ENCODE results near the gene EBF4. TPM values are rescaled to one million over a fixed set of nuclear protein-coding genes. Genes with fewer than 3 reads are reported as not detected.

EBF4 gene
- total RNA-seq, 1 experiment from 2014 or later, result 4.8 TPM

DNA sequence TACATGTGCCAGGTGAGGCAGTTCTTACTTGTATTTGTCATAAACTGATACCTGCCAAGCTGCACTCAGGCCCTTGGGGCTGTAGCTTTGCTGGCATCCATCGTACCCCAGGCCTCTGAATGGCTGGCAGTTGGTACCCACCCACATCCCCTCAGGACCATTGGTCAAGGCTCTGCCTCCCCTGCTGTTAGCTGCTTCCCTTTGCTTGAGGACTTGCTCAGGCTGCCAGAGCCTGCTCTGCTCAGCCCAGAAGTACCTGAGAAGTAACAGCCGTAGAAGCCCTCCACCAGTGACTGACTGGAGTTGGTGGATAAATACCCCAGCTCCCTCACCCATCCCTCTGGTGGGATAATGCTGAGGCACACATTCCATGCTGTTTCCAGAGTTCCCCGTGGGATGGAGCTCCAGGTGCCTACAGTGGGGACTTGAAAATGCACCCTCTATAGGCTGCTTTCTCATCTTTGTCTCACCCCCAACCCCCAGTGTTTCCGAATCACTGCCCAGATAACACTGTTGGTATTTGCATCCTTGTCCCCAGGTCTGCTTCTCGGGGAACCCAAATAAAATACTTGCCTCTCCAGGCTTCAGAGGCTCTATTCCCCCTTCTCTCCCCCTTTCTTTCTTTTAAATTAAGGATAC is 7.3 kb downstream of the EBF4 start:
- no peak for DNase-seq (ENCODE audit: low spot score)

DNA sequence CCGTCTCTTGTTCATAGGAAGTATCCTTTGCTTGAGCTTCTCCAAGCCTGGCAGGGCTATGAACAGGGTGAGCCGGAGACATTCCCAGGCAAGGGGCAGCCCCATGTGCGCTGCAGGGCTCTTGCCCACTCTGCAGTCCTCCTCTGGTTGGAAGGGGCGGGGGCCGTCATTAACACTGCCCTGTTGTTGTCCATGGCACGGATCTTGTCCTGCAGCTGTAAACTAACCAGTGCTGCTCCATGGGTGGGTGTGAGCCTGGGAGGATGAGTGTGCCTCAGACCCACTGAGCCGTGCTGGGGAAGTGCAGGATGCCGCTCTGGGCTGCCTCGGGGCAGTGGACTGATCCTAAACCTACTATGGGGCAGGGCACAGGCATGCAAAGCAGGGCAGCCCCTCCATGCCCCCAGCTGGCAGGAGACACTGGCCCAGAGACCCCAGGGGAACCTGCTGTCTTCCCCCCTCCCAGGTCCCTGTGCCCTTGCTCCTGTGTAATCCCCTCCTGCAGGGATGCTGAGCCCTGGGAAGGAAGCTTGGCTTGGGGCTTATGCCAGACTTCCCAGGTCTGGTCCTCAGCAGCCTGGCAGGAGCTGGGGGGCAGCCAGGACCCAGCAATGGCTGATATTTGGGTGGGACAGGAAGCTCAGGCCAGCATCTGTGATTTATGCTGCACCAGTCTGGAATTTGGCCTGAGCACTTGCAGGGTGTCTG is 8.5 kb downstream of the EBF4 start:
- DNase-seq (ENCODE audit: low spot score), result no peak

DNA sequence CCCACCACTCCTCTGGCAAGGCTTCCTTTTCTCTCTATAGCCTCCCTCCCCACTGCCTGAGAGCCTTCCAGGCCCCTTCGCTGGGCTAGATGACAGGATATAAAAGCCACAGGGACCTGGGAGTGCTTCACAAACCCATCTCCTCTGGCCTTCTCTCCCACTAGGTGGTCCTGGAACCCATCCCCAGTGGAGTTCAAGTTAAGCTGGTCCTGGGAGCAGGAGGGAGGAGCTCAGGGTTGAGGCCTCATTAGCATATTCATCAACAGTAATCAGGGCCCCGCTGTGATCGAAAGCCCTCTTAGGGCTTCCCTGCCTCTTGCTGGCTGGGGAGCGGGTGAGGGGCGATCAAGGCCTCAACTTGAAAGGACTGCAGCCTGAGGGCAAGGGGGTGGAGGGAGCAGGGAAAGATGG is 9.1 kb downstream of the EBF4 start:
- DNase-seq (ENCODE audit: low spot score), result no peak

DNA sequence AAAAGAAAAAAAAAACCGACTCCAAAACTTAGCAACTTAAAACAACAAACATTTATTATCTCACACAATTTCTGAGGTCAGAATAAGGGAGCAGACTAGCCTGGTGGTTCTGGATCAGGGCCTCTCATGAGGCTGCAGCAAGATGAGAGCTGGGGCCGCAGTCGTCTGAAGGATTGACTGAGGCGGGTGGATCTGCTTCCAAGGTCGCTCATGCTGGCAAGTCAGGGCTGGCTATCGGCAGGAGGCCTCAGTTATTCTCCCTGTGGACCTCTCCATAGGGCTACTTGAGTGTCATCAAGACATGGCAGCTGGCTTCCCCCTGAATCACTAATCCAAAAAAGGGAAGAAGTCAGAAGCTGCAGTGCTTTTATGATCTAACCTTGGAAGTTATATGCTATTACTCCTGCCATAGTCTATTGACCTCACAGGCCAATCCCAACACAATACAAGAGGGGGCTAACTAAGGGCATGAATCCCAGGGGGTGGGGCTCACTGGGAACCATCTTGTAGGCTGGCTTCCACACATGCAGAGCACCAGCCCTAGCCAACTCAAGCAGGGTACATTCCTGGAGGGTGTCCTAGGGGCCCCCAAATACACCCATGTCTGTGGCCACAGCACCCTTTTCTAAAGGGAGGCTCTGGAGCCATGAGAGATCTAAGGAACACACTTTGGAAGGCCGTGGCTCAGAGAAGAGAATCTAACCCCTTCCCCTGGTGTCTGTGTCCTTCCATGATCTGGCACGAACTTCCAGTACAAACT is 11.3 kb downstream of the EBF4 start:
- no peak for DNase-seq (ENCODE audit: low spot score)

DNA sequence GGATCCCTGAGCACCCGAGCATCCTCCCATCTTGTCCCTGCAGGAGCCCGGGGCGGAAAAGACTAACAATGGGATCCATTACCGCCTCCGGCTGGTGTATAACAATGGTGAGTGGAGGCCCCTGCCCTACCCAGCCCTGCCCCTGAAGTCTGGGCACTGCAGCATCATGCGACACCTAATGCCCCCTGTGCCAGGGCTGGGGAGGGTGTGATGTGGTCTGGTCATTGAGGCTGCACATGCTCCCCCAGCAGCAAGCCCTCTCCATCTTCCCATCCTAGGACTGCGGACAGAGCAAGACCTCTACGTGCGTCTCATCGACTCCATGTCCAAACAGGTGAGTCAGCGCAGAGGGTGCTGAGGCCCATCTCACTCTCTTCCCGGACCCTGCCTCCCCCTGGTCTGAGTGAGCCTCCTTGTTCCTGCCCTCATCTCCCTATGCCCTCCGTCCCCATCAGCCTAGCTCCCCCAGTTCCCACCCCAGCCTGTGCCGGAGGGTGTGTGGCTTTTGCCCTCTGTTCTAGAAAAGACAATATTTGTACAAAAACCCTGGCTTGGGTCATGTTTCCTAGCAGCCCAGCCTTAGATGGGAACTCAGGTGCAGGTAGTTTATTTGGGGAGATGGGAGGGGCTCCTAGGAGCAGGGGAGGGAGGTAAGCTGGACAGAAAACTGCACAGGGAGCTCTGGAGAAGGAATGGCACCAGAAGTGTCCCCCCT is 13.5 kb downstream of the EBF4 start:
- no peak for DNase-seq (ENCODE audit: low spot score)

DNA sequence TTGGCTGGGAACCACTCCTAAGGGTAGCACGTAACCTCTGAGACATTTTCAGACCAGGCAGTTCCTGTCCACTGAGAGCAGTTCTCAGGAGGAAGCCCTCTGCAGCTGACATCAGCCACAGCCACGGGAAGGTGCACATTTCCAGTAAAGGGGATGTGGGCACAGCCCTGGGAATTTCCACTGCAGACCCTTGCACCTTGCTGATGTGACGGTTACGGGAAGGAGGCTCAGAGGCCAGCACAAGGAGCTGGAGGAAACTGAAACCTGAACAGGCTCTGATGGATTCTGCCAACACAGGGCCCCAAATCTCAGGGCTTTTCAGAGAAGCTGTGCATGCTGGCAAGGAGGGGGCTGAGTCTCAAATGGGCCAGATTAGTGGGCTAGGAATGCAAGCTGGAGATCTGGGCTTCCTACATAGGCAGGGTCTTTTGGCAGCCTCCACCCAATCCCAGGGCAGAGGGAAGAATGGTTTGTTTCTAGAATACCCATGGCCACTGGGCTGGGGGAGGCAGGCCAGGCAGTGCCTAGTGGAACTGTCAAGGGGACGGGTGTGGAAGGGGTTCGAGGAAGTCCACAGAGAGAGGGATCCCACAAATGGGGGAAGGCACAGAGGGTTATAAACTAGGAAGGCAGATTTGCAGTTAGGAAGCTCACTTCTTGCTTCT is 14.2 kb downstream of the EBF4 start:
- no peak for DNase-seq (ENCODE audit: low spot score)

DNA sequence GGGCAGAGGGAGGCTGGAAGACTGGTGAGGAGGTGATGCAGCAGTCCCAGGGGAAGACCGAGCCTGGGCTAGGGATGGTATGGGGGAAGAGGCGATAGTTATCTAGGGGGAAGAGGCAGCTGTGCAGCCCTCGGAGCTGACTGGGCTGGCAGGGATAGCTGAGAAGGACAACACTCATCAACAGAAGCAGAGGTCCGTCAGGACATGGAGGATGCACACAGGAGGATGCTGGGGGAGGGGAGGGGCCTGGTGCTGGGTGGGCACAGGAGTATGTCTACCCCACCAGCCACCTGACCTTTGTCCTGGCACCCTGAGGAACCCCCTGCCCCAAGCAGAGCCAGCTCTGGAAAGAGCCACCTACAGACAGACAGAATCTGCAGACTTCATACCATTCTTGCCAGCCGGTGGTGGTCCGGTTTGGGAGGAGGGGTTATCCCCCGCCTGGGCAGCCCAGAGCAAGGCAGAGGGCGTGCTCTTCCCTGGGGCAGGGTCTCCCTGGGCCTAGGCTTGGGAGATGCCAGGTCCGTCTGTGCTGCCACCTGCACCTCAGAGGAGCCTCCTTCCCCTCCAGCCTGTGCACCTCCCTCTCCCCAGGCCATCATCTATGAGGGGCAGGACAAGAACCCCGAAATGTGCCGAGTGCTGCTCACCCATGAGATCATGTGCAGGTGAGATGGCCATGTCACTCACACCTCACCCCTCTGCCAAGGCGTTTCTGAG is 14.9 kb downstream of the EBF4 start:
- DNase-seq (ENCODE audit: low spot score), result no peak

DNA sequence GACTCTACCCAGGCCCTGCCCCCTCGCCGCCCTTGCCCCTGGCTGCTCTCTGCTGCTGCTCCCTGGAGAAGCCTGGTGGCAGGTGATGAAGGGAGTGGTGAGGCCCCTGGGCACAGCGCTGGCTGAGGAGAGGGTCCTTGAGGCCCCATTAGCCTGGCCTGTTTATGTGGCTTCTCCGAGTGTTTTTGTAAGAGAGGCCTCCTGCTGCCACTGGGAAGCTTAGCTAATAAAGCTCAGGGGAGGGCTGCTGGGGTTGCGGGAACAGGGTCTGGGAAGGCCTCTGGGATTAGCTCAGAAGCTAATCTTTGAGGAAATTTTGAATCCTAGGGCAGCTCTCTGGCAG is 15.5 kb downstream of the EBF4 start:
- no peak for DNase-seq (ENCODE audit: low spot score)

DNA sequence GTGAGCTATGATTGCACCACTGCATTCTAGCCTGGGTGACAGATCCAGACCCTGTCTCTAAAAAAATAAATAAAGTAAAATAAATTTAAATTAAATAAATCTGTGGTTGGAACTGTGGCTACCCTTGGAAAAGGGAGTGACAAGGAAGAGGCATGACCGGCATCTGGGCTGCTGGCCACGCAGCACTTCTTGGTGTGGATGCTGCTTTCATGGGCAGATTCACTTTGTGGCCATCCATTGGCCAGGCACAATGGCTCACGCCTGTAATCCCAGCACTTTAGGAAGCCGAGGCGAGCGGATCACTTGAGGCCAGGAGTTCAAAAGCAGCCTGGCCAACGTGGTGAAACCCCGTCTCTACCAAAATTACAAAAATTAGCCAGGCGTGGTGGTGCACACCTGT is 16.1 kb downstream of the EBF4 start:
- DNase-seq (ENCODE audit: low spot score), result no peak

DNA sequence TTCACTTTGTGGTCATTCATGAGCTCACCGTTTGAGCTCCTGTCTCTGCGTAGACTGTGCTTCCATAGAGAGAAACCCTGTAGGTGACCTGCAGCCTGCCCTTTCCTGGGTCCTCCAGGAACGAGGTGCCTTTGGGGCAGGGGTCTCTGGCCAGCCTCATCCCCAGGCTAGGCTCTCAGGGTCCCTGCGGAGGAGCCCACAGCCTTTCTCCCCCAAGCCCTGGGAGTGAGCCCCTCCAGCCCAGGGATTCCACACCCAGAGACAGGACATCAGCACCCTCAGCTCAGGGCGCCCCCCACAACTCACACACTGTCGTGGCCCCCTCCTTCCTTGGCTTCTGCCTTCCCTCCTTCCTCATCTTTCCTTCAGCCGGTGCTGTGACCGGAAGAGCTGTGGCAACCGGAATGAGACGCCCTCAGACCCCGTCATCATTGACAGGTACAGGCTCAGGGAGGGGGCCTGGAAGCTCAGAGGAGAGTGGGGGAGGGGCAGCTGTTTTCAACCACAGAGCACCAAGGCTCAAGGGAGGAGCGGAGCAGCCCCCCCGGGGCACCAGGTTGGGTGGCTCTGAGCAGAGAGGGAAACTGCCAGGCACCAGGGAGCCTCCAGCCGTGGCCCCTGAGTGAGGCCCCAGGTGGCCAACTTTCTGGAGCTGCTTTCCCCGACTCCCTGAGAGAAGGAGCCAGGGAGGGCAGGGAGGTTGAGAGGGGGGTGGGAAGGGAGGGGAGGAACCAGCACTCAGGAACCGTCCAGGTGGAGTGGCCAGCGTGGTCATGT is 16.8 kb downstream of the EBF4 start:
- DNase-seq (ENCODE audit: low spot score), result no peak

DNA sequence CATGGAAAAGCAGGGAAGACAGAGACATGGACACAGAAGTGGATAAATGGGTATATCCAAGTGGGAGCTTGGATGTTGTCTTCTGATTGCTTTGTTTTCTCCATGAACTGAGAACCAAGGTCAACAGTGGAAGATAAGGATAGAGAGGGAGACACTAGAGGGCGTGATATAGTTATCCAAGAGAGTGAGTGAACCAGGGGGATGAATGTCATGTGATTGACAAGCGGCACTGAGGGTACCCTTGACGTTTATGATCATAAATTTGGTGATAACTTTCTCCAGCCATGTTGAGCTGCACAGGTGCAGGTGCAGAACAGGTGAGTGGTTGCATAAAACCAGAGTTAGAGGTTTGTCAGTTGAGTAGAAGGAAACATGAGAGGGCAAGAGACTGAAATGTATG is 20.7 kb downstream of the EBF4 start:
- no peak for DNase-seq (ENCODE audit: low spot score)

DNA sequence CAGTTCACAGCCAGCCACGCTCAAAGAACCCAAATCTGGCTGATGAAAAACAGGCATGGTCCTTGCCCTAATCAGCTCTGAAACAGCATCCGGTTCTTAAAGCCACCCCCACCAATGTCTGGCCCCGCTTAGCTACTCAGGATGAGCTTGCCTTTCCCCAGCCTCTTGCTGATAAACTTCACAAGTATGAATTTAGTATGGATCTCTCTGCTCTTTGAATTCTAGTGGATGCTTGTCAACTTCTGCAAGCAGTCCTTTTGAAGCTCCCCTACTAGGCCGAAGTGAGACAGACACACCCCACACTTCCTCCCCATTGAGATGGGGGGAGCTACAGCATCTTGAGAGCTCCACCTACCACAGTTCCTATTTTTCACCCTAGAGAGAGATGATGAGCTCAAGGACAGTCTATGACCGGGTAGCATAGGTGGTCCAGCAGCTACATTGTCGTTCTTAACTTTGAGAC is 36.7 kb downstream of the EBF4 start:
- no peak for DNase-seq (ENCODE audit: low spot score)

DNA sequence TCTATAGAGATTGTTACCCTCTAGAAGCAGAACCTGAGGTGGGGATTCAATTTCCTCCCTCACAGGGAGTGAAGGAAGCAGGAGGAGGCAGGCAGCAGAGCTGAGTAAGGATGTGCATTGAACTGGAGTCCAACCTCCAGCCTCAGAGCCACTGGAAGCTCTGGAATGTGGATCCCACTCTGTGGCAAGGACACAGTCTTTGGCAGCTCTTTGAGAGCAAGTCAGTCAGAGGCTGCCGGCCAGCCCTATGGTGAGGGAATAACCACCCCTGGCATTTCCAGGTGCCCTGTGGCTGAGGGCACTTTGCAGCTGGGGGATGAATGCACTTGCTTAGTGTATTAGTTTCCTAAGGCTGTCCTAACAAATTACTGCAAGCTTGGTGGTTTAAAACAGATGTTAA is 37.2 kb downstream of the EBF4 start:
- no peak for DNase-seq (ENCODE audit: low spot score)

DNA sequence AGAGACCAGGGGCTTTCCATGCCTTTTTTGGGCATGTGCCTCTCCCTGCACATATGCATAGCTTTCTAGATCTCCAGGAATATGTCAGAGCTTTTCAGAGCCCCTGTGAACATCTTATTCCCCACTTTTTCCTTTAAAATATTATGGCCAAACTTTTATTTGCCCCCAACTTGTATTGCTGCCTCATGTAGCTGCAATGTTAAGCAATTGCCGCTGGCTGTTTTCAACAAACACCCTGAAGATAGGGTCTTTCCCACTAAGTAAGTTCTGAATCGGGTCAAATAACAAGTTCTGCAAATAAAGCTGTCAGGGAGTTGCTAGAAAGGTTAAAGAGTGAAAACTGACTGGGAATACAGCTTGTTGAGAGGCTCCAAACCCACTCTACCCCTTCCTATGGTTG is 42.3 kb downstream of the EBF4 start:
- DNase-seq (ENCODE audit: low spot score), result no peak

DNA sequence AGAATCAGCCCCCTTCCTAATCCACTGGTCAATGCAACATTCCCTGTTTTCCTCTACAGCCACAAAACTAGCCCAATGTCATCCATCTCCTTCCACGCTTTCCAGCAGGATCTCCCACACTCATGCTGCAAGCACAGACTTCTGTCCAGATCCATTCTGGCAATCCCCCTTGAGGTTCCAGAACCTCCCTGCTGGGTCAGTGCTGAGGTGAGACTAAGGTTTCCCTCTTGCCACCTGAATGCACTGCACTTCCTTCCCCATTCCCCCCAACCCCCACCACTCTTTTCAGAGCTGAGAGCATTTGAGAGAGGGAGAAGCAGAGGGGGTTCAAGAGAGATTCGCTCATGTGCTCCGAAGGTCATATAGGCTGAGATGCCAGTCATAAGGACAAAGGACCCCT is 43.9 kb downstream of the EBF4 start:
- no peak for DNase-seq (ENCODE audit: low spot score)

DNA sequence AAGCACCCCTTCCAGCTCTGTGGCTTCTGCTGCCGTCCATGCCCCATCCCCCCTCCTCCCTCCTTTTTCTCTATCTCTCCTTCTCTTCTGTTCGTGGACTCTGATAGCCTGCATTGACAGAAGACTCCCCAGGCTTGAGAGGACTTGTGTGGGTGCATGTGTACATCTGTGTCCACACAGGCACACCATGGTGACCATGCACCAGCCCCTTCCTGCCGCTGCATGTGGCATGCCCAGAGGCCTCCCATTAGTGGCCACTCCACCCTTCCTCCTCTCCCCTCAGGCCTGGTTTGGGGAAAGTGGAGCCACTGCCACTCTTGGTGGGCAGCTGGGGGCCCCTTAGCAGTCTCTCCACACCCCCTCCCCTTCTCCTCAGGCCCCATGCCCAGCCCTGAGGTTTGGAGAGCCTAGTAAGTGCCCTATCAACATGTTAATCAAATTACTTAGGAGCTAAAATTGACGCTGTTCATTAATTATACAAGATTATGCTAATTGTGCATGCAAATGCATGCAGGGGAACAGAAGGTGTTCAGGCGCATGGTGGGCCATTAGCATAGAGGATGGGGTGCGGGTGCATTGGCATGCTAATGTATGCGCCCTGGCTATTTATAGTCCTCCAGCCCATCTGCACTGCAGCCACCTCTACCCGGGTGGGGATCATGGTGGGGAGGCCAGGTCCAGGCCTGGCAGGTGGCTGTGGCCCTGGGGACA is 45.9 kb downstream of the EBF4 start:
- no peak for DNase-seq (ENCODE audit: low spot score)

DNA sequence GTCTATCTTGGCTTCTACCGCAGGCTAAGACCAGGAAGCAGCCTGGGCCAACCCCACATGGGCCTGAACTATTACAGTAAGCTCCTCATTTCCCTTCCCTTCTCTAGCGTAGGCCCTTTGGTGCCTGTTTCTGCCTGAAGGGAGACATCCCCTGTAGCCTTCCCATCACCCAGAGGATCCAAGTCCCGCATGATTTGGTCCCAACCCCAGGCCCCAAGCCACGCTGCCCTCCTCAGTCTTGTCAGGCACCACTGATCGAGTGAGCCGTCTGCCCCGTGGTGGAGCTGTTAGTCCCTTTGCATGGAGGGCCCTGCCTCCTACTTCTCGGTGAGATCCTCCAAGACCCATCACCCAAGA is 46.4 kb downstream of the EBF4 start:
- DNase-seq (ENCODE audit: low spot score), result no peak

DNA sequence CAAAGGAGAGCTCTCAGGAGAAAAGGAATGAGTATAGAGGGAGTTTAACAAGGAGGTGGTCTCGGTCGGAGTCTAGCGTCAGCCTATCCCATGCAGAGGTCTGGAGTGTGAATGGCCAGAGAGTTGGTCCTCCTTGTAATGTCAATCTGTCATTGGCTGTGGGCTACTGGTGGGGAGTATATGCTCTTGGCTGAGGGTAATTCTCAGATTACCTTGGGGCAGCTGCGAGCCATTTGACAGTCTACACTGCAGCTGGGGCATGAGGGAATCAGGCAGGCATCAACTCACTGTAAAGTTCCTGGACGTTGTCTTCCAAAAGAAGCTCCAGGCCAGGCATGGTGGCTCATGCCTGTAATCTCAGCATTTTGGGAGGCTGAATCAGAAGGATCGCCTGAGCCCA is 48.1 kb downstream of the EBF4 start:
- DNase-seq (ENCODE audit: low spot score), result no peak

DNA sequence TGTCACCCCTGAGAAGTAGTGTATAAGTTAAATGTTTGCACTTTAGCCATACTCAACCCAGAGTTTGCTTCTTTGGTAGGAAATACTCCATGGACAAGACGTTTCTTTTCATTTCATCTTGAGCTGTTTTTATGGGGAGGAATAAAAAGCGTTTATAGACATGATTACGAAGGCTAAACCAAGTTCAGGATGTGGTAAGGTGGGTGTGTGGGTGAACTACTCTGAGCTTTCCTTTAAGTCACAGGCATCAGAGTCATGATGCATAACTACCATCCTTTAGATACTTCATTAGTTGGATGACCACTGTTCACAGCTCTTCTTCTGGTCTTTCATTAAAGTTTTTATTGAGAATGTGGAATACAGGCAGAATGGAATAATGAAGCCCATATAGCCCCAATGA is 48.9 kb downstream of the EBF4 start:
- DNase-seq (ENCODE audit: low spot score), result no peak

DNA sequence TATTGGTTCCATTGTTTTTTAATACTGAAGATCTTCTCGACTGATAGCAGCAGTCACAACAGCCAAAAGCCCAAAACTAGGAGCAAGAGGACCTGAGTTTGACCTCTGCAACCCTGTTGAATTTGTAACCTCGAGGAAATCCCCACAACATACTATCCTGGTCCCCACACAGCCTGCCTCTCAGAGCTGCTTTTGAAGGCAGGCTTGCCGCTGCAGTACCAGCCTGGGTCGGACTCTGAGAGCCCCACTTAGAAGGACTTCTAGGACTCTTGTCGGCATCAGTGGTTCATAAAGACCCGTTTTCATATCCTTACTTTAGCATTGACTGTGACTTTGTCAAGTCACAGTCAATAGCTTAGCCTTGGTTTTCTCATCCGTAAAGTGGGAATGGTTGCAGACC is 49.3 kb downstream of the EBF4 start:
- DNase-seq (ENCODE audit: low spot score), result no peak

Data from H4 (cell line).